HL-60 (cell line): ENCODE data around the gene CTDP1.
"Not testable (repeated sequence)": the region's sequence is repeated elsewhere in the genome, so short reads cannot be mapped to it uniquely, and the experiment has no call there.

Experiments used
- DNase-seq, 2 experiments: peaks; one replicate each; pipeline ENCODE4 v3.0.0-alpha.2; 2010 to 2020; ENCODE audit warnings: low read depth in 1 of 2, low spot score in 1 of 2
- H3K27ac ChIP-seq: fragments of 250-450 bp; sonication (Bioruptor Pico); replicated peaks from 2 replicates; pipeline ENCODE4 v1.5.1; 2020; ENCODE audit warnings: mild to moderate bottlenecking, moderate library complexity
- H3K27me3 ChIP-seq: fragments of 250-450 bp; sonication (Bioruptor Pico); 2 replicates; pipeline ENCODE4 v1.5.1; 2021; ENCODE audit warnings: mild to moderate bottlenecking, moderate library complexity; ENCODE audit not compliant: insufficient read depth, poor library complexity, severe bottlenecking
- H3K4me3 ChIP-seq: replicated peaks from 2 replicates; pipeline ENCODE4 v1.5.1; 2011; ENCODE audit warnings: mild to moderate bottlenecking, control low read depth, low read length; ENCODE audit not compliant: insufficient read depth
- CTCF ChIP-seq: IDR thresholded peaks from one replicate; pipeline ENCODE4 v1.5.1; 2011; ENCODE audit warnings: low read length, control low read depth, inconsistent platforms; ENCODE audit not compliant: insufficient read depth
- GABPA ChIP-seq: IDR thresholded peaks from 2 replicates; pipeline ENCODE4 v1.6.1; 2012; ENCODE audit warnings: low read depth
- POLR2AphosphoS5 ChIP-seq: IDR thresholded peaks from 2 replicates; pipeline ENCODE4 v1.6.1; 2012; ENCODE audit warnings: low read depth
- REST ChIP-seq: IDR thresholded peaks from 2 replicates; pipeline ENCODE4 v1.6.1; 2012; ENCODE audit warnings: low read depth; ENCODE audit not compliant: insufficient replicate concordance
- SPI1 ChIP-seq: IDR thresholded peaks from 2 replicates; pipeline ENCODE4 v1.6.1; 2012; ENCODE audit warnings: low read depth, mild to moderate bottlenecking, borderline replicate concordance

Gene CTDP1

GRCh38 chr18:79729611-79730010 lies 50.0 kb downstream of the CTDP1 start:
- TF ChIP-seq GABPA (no peak), CTCF (no peak)
- no peak overlapping the region for H3K27ac ChIP-seq
- no peaks in the 10 kb centered on the region for H3K27me3 ChIP-seq
- H3K4me3 ChIP-seq = no peak overlapping the region
- no peak for DNase-seq

- no peaks in the 10 kb centered on the region for H3K27me3 ChIP-seq
- no peak for TF ChIP-seq POLR2AphosphoS5
- no peak for TF ChIP-seq SPI1
- TF ChIP-seq GABPA = no peak
- TF ChIP-seq CTCF = no peak
- no peak for TF ChIP-seq REST
- no peak overlapping the region for H3K4me3 ChIP-seq
- DNase-seq = no peak
- no peak overlapping the region for H3K27ac ChIP-seq
These were observed 51.2 kb downstream of the CTDP1 start for GRCh38 chr18:79730804-79731203.

- not testable (repeated sequence) for H3K27ac ChIP-seq, DNase-seq, H3K27me3 ChIP-seq, H3K4me3 ChIP-seq
These were observed 52.5 kb downstream of the CTDP1 start for GRCh38 chr18:79731881-79732720.

GRCh38 chr18:79732721-79733025 lies 53.1 kb downstream of the CTDP1 start:
- no peak overlapping the region for H3K4me3 ChIP-seq
- TF ChIP-seq REST = no peak
- TF ChIP-seq GABPA = no peak
- TF ChIP-seq CTCF = no peak
- no peak for TF ChIP-seq POLR2AphosphoS5
- no peak for TF ChIP-seq SPI1
- H3K27ac ChIP-seq = no peak overlapping the region
- DNase-seq = no peak
- no peaks in the 10 kb centered on the region for H3K27me3 ChIP-seq
